Esophagus squamous epithelium (tissue), 5 donors: ENCODE data around the gene RDH12. TPM values are rescaled to one million over a fixed set of nuclear protein-coding genes. Genes with fewer than 3 reads are reported as not detected.

ENCODE experiments used
- DNase-seq: peaks from one replicate; lab custom pipeline; 2025; lab: John Stamatoyannopoulos, UW
- H3K27ac ChIP-seq, 4 donors: fragments of 200-600 bp; sonication (generic); one replicate each; pipeline ENCODE4 v1.5.1; 2016 to 2019; ENCODE audit warnings: mild to moderate bottlenecking in 1 of 4
- H3K27me3 ChIP-seq, 4 donors: fragments of 200-600 bp; sonication (generic); 1 replicate in 3 of 4; 2 replicates in 1 of 4; pipeline versions ENCODE4 v1.5.1 to v1.6.0; 2017 to 2021; ENCODE audit warnings: antibody characterized with exemption in 1 of 4
- H3K36me3 ChIP-seq, 3 donors: fragments of 200-600 bp; sonication (generic); one replicate each; pipeline ENCODE4 v1.5.1; 2016 to 2019
- H3K4me1 ChIP-seq, 3 donors: fragments of 200-600 bp; sonication (generic); one replicate each; pipeline ENCODE4 v1.5.1; 2017 to 2019
- H3K4me3 ChIP-seq, 4 donors: fragments of 200-600 bp; sonication (generic); 1 replicate in 3 of 4; 2 replicates in 1 of 4; pipeline ENCODE4 v1.5.1; 2016 to 2019; ENCODE audit warnings: mild to moderate bottlenecking in 2 of 4, moderate library complexity in 1 of 4
- H3K9me3 ChIP-seq, 3 donors: fragments of 200-600 bp; sonication (generic); one replicate each; pipeline ENCODE4 v1.5.1; 2016 to 2019
- POLR2A ChIP-seq, 4 donors: fragments of 450-650 bp; IDR thresholded peaks; one replicate each; pipeline ENCODE4 v1.6.1; 2017; ENCODE audit warnings: antibody characterized with exemption in 4 of 4, mild to moderate bottlenecking in 4 of 4, moderate library complexity in 3 of 4
- WGBS, 2 donors: methylation state at CpG; one replicate each; pipeline ENCODE4 v1.1.5; 2018; 5-methylcytosine and 5-hydroxymethylcytosine counted together
- intact Hi-C: fragments of 100-400 bp; cut with DNase I; formaldehyde crosslinking; loops from one replicate; pipeline ENCODE4 v1.15.0; 2022
- small RNA-seq, 4 donors: library from RNA; depleted of rRNA; stranded (forward); fragments of <200 nt; gene quantifications; one replicate each; pipeline ENCODE3, GENCODE V24; 2016
- total RNA-seq, 4 donors: library from RNA; depleted of rRNA; stranded (reverse); fragments of >200 nt; gene quantifications; one replicate each; pipeline ENCODE4 v1.1.0, GENCODE V29; 2016
- TF ChIP-seq, protein P1 (sequence below), 6 experiments: fragments of 450-650 bp in 4 of 6; fragments of 200-600 bp in 2 of 6; sonication (generic) in 2 of 6; IDR thresholded peaks; one replicate each; pipeline ENCODE4 v1.5.1; 2016 to 2019; ENCODE audit warnings: antibody characterized with exemption in 6 of 6, mild to moderate bottlenecking in 4 of 6, moderate library complexity in 4 of 6
- donor health status: DM: yes; HTN: yes; CAD: no.

The RDH12 gene
- total RNA-seq, 4 donors from 2014 or later, result 4.0 to 35.3 (median 29.4) TPM

DNA sequence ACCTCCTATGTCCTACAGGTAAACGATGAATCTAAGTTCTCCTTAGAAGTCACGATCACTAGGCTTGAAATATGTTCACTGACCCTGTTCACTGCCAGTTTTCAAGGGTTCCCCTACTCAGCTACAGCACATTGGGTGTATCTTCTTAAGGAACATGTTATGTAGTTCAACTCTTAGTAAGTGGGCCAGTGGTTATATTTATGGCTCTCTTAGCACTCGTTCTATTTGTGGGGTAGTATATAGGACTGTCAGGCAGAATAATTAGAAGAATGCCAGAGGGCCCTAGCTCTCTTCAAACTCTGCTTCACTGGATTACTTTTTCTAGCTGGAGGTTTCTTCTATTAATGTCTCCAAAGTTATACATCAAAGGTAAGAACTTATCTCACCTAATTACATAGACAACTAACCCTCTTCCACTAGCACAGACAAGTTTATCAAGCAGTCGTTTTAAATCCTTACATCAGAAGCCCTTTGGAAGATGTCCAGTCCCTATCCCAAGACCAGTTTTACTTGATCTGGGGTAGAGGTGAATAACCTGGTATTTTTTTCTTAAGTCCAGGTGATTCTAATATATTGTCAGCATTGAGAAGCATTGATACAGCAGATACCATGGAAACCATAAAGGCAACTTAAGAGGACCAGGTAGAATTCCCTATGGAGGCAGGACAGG, 75.1 kb downstream of the RDH12 start:
- H3K27me3 ChIP-seq, result no peaks in the 10 kb centered on the region
- DNase-seq, result no peak
- no peak overlapping the region for H3K4me3 ChIP-seq
- WGBS, 2 donors, result 49 to 56% methylated on average over 4 of the region's 4 CpGs
- peaks cover 0 to 37% (median 0%) of the 10 kb centered on the region in 3 donors for H3K4me1 ChIP-seq
- no peak overlapping the region for H3K27ac ChIP-seq
- peaks cover 5 to 100% (median 43%) of the 10 kb centered on the region in 3 donors for H3K36me3 ChIP-seq
- H3K9me3 ChIP-seq, result no peaks in the 10 kb centered on the region
- intact Hi-C loops, result no loop called here
- no peak for TF ChIP-seq POLR2A (IDR thresholded peaks at IDR 0.05)
- TF ChIP-seq, protein P1, sequence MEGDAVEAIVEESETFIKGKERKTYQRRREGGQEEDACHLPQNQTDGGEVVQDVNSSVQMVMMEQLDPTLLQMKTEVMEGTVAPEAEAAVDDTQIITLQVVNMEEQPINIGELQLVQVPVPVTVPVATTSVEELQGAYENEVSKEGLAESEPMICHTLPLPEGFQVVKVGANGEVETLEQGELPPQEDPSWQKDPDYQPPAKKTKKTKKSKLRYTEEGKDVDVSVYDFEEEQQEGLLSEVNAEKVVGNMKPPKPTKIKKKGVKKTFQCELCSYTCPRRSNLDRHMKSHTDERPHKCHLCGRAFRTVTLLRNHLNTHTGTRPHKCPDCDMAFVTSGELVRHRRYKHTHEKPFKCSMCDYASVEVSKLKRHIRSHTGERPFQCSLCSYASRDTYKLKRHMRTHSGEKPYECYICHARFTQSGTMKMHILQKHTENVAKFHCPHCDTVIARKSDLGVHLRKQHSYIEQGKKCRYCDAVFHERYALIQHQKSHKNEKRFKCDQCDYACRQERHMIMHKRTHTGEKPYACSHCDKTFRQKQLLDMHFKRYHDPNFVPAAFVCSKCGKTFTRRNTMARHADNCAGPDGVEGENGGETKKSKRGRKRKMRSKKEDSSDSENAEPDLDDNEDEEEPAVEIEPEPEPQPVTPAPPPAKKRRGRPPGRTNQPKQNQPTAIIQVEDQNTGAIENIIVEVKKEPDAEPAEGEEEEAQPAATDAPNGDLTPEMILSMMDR (IDR thresholded peaks at IDR 0.05), result no peak

DNA sequence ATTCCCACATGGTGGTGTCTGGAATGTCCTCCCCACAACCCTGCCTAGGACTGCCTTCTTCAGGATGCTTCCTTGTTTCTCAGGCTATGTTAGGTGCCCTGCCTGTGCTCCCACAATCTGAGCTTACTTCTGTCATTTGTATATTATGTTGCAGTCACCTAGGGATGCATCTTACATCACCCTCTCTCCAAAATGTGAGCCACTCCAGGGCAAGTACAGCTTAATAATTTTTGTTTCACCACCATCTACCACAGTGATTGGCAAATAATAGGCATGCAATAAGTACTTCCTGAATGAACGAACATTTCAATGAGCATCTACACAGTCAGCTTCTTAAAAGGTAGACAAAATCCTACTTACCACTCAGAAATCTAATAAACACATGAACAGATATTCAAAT, 77.1 kb downstream of the RDH12 start:
- Histone ChIP-seq H3K36me3 (peaks cover 2 to 100% (median 47%) of the 10 kb centered on the region in 3 donors), H3K27ac (no peak overlapping the region), H3K4me3 (no peak overlapping the region), H3K4me1 (peaks cover 0 to 33% (median 0%) of the 10 kb centered on the region in 3 donors), H3K9me3 (no peaks in the 10 kb centered on the region), H3K27me3 (no peaks in the 10 kb centered on the region)
- TF ChIP-seq POLR2A (IDR thresholded peaks at IDR 0.05), result no peak
- TF ChIP-seq, protein P1 (IDR thresholded peaks at IDR 0.05), result no peak
- 69% methylated on average over 1 of the region's 1 CpG for WGBS, 2 donors
- intact Hi-C loops, result no loop called here
- DNase-seq, result no peak

DNA sequence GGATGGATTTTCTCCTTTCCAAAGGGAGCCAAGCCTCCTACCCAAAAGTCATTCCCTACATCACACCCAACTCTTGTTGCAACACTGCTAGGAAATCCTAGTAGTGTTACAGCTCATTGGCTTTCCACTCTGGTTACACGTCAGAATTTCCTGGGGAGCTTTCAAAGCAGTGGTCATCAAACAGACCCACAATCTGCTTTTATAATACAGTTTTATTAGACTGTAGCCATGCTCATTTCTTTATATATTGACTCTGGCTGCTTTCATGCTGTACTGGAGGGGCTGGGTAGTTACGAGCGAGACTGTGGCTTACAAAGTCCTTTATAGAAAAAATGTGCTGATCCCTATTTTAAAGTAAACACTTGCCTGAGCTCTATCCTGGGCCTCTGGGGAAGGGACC, 80.4 kb downstream of the RDH12 start:
- Histone ChIP-seq H3K4me3 (no peak overlapping the region), H3K27ac (no peak overlapping the region), H3K27me3 (no peaks in the 10 kb centered on the region), H3K4me1 (peaks cover 0 to 10% (median 0%) of the 10 kb centered on the region in 3 donors), H3K9me3 (no peaks in the 10 kb centered on the region), H3K36me3 (peaks cover 6 to 100% (median 56%) of the 10 kb centered on the region in 3 donors)
- no peak for DNase-seq
- 26 to 31% methylated on average over 3 of the region's 3 CpGs for WGBS, 2 donors
- TF ChIP-seq, protein P1 (IDR thresholded peaks at IDR 0.05), result no peak
- TF ChIP-seq POLR2A (IDR thresholded peaks at IDR 0.05), result no peak
- intact Hi-C loops, result no loop called here

Small RNAs within 50 kb of the gene (small RNA-seq; reads per million reads assigned to genes)
- 0 reads per million in 4 donors for gene AL049779.3
- 0 reads per million in 4 donors for gene RN7SL369P
- gene RNA5SP386, result 0 to 0.74 (median 0.65) reads per million in 4 donors

Other genes starting within 250 kb of the RDH12 start
- gene TMEM229B, start 213.2 kb upstream of the RDH12 start, total RNA-seq, result under 1 TPM; 0.30 to 0.76 (median 0.50) TPM
- 1 to 10 TPM; 4.1 to 7.9 (median 5.7) TPM for gene PLEKHH1, start 168.6 kb upstream of the RDH12 start, total RNA-seq
- gene PIGH, start 101.6 kb upstream of the RDH12 start, total RNA-seq, result 10 to 100 TPM; 17.0 to 34.0 (median 21.0) TPM
- gene ARG2, start 82.0 kb upstream of the RDH12 start, total RNA-seq, result 10 to 100 TPM in 3 of 4 donors, 1 to 10 TPM in 1; 7.1 to 50.6 (median 17.7) TPM
- 10 to 100 TPM; 41.3 to 57.7 (median 52.3) TPM for gene VTI1B, start 27.3 kb upstream of the RDH12 start, total RNA-seq
- 10 to 100 TPM; 35.6 to 74.6 (median 48.0) TPM for gene RDH11, start 6.1 kb upstream of the RDH12 start, total RNA-seq
- gene ZFYVE26, start 114.7 kb downstream of the RDH12 start, total RNA-seq, result 10 to 100 TPM; 11.8 to 22.3 (median 16.6) TPM
- 10 to 100 TPM in 3 of 4 donors, 1 to 10 TPM in 1; 6.2 to 39.9 (median 12.9) TPM for gene RAD51B, start 117.9 kb downstream of the RDH12 start, total RNA-seq